ENCODE results near the gene PIWIL4.
"Not testable (repeated sequence)": the region's sequence is repeated elsewhere in the genome, so short reads cannot be mapped to it uniquely, and the experiment has no call there.

PIWIL4 gene

DNA sequence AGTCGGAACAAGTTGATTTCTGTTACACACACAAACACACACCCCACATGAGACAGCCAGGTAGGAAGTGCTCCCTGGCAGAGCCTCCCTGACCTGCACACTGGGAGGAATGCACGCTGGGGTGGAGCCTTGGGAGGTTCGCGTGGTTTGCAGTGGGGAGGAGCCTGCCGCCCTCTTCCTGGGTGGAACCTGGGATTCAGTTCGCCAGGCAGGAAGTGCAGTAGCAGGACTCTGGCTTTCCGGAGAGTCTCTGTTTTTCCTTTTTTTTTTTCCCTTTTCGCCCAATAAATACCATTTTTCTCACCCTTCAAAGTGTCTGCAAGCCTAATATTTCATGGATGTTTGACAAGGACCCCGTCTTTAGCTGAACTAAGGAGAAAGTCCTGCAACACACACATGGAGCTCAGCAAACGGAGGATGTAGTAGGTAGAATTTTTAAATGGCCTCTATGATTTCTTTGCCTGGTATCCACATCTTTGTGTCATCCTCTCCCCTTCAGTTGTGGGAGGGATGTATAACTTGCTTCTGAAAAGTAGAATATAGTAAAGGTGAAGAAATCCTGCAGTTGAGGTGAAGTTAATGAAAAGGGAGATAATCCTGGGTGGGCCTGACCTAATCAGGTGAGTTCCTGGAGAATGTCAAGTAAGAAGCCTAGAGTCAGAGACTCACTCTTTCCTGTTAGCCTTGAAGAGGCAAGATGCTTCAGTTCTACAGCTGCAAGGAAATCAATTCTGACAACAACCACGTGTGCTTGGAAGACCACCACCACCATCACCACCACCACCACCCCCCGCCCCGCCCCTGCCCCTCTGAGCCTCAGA, 72.9 kb downstream of the PIWIL4 start:
- no peak for DNase-seq

DNA sequence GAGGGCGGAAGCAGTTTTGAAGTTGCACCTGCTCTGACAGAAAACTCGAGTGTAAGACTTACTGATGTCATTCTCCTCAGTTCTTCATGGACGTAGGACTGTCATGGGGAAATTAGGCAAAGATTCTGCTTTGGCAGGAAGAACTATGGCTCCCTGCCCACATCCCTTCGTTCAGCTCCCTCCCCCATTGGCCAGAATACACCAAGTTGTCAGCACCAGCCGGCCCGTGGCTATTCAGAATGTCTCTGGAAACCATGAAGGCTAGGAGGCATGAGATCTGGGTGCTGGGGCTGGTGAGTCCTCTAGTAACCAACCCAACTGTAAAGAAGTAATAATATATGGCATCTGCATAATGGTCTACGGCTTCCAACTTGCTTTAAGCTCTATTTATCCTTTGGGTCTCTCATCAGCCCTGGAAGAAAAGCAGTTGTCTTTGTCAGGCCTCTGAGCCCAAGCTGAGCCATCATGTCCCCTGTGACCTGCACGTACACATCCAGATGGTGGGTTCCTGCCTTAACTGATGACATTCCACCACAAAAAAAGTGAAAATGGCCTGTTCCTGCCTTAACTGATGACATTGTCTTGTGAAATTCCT, 74.1 kb downstream of the PIWIL4 start:
- DNase-seq = no peak

DNA sequence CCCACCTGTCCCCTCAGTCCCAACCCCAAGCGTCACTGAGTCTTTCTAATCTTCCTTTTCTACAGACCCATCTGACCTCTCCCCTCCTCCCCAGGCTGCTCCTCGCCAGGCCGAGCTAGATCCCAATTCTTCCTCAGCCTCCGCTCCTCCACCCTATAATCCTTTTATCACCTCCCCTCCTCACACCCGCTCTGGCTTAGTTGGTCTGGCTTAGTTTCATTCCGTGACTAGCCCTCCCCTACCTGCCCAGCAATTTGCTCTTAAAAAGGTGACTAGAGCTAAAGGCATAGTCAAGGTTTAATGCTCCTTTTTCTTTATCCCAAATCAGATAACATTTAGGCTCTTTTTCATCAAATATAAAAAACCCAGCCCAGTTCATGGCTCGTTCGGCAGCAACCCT, 76.0 kb downstream of the PIWIL4 start:
- DNase-seq = not testable (repeated sequence)

DNA sequence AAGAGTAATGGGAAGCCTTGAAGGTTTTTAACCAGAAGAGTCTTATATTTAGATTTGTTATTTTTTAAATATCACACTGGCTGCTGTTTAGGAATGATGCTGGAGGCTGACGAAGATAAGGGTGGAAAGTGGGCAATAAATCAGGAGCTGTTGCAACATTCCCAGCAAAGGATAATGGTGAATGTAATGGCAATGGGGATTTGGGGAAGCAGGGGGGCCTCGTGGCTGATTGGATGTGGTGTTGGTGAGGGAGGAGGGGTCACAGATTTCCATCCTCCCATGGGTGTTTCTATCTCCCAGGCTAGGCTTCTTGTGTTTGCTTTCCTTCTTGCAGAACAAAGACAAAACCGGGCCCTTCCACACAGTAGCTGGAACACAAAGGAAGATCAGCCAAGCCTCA, 80.8 kb downstream of the PIWIL4 start:
- no peak for DNase-seq

DNA sequence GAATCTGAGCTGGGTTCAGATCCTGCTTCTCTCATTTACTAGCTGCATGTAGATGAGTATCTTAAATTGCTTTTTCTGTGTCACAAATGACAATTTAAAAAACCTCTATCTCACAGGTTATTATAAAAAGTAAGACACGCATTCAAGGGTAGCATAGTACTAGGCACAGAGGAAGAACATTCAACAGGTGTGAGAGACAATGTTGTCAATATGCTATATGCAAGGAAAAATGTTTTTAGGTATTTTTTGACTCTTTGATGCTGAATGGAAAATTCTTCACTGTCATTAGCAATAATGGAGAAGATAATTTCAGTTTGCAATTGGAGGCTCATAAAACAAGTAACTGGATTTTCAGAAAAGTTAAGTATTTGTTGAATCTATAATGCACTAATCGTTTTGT, 81.6 kb downstream of the PIWIL4 start:
- no peak for DNase-seq

DNA sequence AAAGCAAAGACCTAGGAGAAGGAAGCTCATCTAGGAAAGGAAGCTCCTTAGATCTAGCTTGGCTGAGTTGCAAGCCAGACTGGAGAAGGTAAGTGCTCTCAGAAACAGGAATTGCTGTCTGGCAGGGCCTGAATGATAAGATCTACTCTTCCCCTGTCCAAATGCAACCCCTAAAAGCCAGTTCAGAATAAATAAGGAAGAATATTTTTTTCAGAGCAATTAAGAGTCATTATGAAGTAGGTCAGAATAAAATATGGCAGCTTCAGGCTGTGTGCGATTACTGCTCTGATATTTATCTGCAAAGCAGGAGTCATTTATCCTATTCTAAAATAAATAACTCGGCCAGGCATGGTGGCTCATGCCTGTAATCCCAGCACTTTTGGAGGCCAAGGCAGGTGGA, 82.1 kb downstream of the PIWIL4 start:
- no peak for DNase-seq

DNA sequence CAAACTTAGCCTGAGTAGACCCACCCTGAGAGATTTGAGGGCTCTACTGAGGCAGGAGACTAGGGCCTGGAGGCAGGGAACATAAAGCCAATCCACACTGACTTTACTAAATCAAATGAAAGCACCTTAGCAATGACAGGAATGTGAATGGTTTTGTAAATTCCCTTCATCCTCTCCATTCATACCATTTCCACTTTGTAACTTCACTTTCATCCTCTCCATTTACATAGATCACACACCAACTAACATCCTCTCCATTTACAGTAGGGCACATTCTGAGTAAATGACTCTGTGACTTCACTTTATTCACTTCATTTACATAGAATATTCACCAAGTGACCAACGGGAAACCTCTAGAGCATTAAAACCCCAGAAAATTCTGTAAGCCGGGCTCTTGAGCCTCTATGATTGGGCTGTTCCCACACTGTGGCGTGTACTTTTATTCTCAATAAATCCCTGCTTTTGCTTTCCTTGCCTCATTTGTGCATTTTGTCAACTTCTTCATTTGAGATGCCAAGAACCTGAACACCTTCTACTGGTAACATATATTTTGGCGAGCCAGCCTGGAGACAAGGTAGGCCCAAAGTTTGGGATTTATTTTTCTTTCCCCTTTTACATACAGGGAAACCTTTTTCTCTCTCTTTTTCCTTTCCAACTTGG, 82.9 kb downstream of the PIWIL4 start:
- DNase-seq = no peak

DNA sequence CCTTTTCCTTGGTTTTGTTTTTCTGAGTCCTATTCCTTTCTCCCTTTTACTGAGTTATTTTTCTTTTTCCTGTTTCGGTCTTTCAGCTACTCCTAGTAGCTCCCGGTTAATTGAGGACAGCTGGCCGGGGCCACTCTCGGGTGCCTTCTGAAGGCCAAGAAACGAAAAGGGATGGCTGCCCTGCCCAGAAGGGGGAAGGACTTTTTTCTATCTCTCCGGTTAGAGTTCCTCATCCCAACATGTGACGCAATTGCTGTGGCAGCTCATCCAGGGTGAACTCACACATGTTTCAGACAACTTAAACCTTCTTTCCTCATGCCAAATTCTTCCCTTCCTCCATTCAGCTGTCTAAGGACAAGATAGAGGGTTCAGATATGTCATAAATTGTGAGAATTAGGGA, 83.6 kb downstream of the PIWIL4 start:
- no peak for DNase-seq

DNA sequence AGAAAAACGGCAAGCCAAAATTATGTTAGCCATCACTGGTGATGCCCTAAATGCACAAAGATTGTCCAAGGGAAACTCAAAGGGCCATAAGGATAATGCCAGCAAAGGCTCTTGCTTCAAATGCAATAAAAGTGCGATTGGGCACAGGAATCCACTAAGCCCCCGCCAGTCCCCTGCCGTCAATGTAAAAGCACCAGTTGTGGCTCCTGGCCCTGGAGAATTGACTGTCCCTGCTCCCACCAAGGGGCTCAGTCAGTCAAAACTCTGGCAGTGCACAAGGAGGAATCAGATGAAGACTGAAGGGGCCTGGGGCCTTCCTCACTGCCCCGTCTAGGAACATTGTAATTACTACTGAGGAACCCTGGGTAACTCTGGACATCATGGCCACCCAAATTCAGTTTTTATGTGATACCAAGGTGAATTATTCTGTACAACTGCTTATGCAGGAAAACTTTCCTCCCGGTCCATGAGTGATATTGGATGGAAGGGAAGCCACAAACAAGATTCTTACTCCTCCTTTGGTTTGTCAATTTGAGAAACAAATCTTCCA, 85.6 kb downstream of the PIWIL4 start:
- no peak for DNase-seq

DNA sequence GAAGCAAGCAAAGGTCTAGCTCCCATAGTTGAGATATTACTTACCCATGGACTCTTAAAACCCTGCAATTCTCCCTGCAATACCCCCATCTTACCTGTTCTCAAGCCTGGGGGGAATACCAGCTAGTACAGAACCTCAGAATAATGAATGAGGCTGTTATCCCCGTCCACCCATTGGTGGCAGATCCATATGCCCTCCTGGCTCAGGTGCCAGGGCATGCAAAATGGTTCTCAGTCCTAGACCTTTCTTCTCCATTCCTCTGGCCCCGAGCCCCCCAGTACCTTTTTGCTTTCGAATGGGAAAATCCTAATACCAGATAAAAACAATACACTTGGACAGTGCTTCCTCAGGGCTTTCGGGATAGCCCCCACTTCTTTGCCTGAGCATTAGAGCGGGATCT, 86.4 kb downstream of the PIWIL4 start:
- no peak for DNase-seq

DNA sequence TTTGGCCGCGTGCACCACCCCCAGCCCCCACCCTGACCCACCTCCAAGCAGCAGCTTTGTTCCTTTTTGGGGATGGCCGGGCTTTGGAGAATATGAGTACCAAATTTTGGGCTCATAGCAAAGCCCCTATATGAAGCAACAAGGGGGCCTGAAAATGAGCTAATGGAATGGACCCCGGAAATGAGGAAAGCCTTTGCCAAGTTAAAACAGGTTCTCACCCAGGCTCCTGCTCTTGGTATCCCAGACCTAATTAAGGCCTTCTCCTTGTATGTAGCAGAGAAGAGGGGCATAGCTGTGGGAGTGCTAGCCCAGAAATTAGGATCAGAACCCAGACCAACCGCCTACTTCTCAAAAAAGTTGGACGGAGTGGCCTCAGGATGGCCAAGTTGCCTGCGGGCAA, 87.0 kb downstream of the PIWIL4 start:
- DNase-seq = no peak

DNA sequence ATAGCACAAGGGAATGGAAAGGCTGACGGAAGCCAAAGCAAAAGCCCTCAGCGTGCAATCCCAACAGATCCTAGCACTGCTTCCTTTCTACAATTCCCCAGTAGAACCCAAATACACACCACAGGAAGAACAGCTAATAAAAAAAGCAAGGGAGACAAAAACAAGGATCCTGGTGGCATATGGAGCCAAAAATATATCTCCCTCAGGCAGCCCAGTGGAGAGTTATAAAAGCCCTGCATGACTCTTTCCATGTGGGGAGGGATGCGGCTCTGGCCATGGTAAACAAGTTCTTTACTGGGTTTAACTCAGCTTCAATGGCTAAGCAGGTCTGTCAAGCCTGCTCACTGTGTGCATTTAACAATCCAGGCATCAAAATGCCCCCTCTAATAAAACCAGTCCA, 88.1 kb downstream of the PIWIL4 start:
- DNase-seq = no peak

DNA sequence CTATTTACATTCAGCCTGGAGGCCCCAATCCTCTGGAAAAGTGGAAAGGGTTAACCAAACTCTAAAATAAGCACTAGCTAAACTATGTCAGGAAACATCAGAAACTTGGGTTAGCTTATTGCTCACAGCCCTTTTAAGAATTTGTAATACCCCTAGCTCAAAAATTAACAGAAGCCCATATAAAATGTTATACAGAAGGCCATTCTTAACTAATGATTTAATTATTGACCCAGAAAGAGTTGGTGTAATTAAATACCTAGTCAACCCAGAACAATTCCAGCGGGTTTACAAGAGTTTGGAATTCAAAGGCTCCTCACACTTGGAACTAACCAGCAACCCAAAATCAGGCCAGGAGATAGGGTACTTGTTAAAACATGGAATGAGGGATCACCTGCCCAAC, 88.8 kb downstream of the PIWIL4 start:
- no peak for DNase-seq

DNA sequence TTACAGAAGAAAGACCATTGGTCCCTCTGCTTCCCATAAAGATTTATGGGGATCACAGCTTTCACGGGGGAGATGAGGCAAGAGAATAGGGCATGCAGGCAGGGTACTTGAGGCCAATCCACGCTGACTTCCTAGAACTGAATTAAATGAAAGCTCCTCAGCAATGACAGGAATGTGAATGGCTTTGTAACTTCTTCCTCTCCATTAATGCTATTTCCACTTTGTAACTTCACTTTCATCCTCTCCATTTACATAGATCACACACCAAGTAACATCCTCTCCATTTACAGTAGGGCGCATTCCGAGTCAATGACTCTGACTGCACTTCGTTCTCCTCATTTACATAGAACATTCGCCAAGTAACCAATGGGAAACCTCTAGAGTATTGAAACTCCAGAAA, 89.8 kb downstream of the PIWIL4 start:
- no peak for DNase-seq

DNA sequence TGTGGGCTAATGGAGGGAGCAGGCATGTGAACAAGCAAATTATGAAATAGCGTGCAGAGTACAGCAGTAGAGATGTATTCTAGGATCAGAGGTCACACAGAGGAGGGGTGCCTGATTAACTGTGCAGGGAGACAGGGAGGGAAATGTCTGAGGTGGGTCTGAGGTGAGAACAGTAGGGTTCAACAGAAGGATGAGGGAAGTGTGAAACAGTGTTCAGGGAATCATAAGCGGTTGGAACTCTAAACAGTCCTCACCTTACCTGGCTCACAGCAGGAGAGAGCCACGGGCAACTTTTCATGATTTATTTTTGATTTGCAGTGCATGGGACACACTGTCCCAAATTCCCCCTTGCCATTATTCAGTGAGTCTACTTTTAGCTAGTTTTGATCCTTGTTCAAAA, 90.5 kb downstream of the PIWIL4 start:
- no peak for DNase-seq

DNA sequence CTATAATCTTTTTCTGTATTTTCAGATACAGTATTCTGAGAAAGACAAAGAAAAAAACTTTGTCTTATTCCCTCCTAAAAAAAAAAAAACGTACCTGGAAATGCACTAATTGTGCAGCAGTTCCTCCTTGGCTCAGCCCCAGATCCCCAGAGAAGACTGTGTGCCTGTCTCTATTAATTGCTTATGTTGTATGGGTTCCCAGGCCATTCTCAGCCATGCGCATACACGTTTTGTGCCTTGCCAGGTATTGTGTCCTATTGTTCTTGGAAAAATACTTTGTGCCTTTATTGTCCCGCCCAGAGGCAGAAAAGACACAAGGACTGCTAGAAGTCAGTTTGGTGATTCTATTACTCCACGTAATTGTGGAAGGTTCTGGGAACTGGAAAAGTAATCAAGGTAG, 91.2 kb downstream of the PIWIL4 start:
- DNase-seq = no peak

DNA sequence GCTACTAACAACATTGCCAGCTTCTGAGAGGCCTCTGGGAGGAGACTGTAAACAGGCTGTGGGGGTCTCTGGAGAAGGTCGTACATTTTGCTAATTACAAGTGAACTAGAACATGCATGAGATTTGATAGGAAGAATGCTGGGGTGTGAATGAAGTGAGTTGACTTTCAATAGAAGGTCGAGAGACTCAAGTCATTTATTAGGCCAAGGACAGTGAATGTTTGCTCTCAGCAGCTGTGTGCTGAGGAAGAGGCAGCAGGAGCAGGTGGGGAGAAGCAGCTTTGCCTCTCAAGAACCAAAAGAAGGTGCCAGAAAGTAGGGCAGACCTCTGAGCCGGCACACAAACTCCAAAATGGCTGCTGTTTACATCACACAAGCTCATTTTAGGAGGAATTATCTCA, 91.7 kb downstream of the PIWIL4 start:
- no peak for DNase-seq

DNA sequence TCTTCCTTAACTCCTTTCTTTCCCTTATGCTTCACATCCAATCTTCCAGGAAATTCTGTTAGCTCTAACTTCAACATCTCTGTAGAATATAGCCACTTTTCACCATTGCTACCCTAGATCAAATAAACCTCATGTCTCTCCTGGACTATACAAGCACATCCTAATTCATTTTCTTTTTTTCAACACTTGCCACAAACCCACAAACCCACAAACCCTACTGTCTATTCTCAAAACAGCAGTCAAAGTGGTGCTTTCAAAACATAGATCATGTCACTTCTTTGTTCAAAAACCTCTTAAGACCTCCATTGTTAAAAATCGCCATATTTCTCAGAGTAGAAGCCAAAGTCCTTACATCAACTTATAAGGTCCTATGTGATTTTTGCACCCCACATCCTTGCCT, 94.3 kb downstream of the PIWIL4 start:
- DNase-seq = no peak

DNA sequence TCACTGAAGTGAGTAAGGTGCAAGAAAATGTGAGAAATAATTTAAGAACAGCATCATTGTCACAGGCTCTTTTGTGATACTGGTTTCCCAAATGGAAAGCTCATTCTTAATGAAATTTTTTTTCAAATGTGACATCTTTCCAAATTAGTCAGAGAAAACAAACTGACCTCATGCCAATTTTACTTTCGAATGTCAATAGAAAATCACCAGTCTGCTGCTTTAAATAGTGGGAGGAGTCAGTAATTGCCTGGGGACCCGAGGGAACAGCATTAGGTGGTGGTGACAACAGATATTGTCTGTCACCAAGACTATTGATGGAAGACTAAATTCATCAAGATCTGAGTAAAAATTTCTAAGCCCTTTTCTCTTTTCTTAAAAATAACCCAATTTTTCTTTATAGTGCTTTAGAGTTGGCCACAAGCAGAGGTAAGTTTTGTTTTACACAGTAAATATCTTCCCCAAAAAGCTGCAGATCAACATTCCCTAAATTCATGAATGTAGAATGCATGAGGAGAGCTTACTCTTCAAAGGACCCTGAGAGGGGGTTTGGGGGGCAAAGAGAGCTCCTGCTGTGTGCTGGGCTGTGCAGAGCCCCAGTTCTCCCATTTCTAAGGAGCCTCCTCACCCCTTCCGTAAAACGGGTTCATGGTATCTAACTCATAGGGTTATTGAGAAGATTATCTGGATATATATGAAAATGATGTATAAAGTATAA, 95.1 kb downstream of the PIWIL4 start:
- DNase-seq = no peak

DNA sequence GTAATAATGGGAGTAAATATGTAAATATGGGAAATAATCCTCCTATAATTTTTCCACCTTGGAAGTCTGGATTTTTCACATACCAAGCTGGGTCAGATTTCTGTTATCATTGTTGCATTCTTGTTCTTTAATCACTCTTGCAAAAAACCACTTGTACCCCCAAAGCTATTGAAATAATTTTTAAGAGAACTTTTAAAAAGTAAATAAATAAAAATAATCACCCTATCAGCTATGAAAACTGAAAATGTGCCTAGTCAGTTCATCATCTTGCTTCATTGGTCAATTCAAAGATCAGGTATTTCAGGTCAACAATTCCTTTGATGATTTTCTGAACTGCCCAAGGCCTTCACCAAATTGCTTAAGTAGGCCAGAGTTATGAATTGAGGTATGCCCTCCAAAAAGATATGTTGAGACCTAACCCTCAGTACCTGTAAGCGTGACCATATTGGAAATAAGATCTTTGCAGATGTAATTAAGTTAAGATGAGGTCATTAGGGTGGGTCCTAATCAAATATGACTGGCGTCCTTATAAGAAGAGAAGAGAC, 95.8 kb downstream of the PIWIL4 start:
- DNase-seq = no peak

DNA sequence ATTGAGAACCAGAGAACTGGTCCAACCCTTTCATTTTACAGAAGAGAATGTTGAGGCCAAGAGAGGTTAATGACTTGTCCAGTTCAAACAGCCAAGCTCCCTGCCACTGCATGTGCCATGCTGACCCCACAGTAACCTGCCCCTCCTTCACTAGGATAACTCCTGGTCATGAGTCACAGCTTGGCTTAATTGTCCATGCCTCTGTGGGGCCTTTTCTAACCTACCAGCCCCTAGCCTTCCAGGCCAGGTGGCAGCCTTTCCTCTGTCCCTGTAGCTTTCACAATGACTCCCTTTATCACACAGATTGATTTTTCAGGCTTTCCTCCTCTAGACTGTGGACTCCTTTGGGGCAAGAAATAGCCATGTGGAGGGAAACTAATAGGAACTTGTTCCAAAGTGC, 97.2 kb downstream of the PIWIL4 start:
- DNase-seq = no peak

DNA sequence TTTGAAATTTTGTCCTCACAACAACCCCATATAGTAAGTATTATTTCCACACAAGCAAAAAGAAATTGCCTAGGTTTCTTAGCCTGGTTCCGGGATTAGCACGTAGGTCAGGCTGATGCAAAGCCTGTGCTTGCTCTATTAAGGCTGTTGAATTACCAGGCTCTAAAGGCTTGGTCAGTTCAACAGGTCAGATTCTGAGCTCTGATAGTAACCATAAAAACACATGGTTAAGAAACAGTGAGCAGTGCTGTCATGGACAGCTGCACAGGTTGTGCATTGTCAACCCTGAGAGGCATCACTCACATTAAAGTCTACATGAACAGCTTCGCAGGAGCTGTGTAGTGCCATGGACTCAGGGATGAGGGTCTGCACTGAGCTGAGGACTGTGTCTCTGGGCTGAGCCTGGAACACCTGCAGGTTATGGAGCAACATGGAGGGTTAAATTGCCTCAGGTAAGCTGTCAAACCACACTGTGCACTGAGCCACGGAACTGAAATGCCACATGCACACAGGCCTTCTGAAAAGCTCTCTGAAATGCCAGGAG, 98.0 kb downstream of the PIWIL4 start:
- DNase-seq = no peak

All from stimulated activated CD4-positive, alpha-beta T cell treated with anti-CD3 and anti-CD28 coated beads, Interleukin-2, amount 100 ng/mL, for 48 hours (primary cell).